GM21367 (cell line): ENCODE results near the gene ZNF324.
"Not testable (repeated sequence)": the region's sequence is repeated elsewhere in the genome, so short reads cannot be mapped to it uniquely, and the experiment has no call there.

ENCODE experiments used
- ATAC-seq: cut with Tn5 transposase; IDR thresholded peaks from one replicate; pipeline ENCODE4 v1.9.1; 2021; ENCODE audit not compliant: unreplicated experiment

ZNF324 gene

DNA sequence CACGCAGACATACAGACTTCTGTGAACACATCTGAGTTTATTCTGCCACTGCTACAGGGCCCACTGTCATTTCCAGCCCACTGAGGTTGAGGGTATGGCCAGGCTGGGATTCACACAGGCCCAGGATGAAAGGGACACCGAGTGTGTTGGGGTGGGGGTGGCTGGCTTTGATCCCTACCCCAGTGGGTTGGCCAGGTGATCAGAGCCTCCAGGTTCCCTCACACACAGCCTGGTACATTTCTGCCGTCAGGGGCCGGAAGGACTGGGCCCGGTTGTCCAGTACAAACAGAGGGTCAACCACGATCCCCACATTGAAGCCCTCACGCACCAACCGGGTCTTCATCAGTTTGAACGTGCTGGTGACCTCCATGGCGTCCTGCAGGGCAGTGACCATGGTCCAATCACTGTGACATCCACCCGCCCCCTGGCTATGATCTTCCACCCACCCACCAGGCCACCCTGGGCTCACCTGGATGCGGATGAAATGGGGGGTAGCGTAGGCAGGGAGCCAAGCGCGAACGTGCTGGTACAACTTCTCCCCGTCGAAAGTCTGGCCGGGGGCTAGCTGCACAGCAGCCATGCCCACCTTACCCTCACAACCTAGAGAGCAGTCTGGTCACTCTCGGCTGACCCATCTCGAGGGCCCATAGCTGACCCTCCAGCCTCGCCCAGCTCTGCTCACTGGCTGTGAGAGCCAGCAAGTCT lies 31.6 kb downstream of the ZNF324 start:
- no peak for ATAC-seq

DNA sequence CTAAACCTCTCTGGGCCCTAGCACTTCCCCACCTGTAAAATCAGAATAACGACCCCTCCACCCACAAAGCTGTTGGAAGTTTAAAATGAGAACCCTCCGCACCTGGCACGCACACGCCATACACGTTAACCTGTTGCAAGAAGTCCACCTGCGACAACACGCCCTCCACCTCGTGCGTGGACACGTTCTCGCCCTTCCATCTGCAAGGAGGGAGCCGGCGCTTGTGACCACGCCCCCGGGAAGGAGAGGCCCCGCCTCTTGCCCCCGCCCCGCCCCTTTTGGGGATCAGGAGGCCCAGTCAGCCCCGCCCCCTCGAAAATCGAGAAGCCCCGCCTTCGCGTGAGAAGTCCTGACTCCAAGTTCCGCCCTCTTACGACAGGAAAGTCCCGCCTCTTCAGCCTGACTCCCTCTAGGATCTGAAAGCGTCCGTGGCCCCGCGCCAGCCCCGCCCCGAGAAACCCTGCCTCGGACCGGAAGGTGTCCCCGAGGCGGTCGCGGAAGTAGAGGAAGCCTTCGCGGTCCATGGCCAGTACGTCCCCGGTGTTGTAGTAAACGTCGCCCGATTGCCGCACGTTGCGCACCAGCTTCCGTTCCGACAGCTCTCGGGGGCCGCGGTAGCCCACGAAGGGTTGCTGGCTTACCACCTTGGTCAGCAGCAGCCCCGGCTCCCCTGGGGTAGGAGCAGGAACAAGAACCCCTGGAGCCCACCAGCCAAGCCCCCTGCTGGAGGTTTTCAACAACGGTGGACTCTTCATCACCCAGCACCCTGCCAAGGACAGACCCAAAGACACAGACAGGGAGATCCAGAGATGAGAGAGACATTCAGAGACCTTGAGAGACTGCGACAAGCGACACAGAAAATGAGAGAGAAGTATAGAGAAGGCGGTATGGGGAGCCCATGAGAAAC lies 32.4 kb downstream of the ZNF324 start:
- peak; percentile 83 for ATAC-seq

DNA sequence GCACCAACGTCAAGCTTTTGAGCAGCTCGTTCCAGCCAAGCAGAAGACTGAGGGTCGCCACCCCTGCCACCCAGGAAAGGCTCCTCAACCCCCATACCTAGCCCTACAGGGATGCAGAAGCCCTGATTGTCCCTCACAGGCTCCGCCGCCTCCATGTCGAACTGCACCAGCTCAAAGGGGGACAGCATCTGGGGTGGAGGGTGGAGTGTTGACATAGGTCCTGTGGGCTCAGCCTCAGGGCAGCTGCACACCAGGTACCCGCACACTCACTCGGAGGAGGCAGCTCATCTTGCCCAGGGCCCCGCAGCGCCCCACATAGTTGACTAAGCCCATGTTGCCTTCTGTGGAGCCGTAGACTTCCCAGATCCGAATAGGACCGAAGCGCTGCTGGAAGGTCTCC lies 33.4 kb downstream of the ZNF324 start:
- ATAC-seq, result no peak

DNA sequence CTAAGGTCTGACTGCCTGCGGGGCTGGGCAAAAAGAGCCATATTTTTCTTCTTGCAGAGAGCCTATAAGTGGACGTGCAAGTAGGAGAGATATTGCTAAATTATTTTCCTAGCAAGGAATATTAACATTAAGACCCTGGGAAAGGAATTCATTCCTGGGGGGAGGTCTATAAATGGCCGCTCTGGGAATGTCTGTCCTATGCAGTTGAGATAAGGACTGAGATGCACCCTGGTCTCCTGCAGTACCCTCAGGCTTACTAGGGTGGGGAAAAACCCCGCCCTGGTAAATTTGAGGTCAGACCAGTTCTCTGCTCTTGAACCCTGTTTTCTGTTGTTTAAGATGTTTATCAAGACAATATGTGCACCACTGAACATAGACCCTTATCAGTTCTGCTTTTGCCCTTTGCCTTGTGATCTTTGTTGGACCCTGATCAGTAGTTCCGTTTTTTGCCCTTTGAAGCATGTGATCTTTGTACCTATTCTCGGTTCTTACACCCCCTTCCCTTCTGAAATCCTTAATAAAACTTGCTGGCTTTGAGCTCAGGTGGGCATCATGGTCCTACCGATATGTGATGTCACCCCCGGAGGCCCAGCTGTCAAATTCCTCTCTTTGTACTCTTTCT lies 40.8 kb downstream of the ZNF324 start:
- not testable (repeated sequence) for ATAC-seq

DNA sequence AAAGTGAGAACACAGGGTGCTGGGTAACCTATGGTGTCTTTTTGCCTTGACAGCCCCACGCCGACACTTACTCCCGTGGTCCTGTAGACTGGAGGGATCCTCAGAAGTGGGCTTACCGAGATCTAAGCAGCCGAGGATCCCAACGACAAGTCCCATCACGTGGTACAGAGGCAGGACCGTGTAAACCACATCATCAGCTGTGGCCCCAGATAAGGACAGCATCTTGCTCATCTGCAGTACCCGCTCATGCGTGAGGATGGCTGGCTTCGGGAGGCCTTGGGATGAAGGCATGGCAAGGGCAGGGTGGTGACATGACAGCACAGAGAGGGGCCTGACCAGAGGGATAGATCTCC lies 42.8 kb downstream of the ZNF324 start:
- no peak for ATAC-seq

DNA sequence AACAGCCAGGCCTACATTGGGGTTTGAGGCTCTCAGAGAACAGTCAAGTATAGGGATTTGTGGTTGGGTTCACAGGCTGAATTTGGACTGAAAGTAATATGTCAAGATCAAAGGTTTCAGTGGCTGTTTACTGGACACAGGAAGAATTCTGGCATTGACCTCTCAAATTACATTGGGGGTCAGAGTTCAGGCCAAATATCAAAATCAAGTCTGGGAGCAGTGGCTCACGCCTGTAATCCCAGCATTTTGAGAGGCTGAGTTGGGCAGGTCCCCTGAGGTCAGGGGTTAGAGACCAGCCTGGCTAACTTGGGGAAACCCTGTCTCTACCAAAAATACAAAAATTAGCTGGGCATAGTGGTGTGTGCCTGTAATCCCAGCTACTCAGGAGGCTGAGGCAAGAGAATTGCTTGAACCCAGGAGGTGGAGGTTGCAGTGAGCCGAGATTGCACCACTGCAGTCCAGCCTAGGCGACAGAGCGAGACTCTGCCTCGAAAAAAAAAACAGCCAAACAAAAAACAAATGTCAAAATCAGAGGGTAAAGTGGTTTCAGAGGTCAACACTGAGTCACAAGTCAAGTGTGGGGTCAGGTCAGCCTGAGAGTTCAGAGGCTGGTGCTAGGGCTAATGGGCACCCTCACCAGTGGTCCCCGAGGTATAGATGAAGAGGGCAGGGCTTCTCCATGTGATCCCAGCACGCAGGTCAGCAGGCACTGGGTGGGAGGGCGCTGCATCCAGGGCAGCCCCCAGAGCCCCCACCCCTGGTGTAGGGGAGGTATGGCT lies 43.4 kb downstream of the ZNF324 start:
- no peak for ATAC-seq

DNA sequence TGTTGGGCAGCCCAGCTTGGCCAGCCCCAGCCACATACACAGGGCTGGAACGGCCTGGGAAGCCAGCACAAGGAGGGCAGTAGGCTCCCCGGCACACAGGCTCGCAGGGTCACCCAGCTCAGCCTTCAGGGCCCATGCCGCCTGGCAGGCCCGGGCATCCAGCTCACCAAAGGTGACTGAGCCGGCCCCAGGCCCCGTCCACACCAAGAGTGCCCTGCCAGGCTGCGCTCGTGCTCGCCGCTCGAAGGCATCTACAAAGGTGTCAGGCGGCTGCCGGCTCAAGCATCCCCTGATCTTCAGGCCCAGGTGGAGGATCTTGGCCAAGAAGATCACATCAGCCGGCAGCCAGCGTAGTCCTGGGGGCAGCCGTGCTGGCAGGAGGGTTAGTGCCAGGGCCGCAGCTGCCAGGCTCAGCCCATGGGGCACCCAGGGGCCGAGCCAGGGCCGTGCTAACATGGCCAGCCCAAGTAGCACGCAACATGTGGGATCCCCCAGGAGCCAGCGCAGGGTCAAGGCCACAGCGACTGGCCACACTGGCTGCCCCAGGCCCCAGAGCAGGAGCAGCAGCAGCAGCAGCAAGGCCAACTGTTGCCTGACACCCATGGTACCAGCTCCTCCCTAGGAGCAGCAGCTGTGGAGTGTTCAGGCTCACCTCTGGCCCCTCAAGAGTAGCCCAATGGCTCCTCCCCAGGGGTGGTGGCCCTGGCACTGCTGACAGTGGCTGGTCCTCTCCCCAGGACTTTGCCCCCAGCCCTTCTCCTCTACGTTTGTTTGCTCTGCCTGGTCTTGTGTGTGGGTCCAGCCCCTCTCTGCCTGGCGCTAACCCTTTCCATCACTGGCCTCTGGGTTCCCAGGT lies 44.7 kb downstream of the ZNF324 start, which contains the start of gene SLC27A5:
Gene SLC27A5, minus strand, starts transcription at position 640 of the 856 bp plus-strand sequence. Its CDS starts 37 bp downstream, at position 603.
- ATAC-seq, result no peak

DNA sequence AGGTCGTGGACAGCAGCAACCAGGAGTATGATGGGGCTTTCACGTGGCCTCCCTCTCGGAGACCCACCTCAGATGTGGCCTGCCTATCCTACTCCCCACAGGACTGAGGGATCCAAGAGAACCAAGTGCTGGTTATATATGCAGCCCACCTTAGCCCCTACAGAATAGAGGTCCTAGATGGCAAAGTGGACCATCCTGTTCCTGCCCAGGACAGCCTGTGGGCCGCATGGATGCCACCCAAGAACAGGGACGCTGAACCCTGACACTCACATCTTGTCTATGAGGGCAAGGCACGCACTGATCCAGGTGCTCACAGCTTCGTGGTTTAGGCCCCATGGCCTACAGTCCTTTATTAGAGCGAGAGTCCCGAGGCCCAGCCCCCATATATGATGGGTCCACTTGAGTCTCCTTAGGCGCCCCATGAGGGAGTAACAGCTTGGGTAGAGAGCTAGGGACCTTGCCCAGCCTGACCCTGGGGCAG lies 46.4 kb downstream of the ZNF324 start:
- no peak for ATAC-seq

DNA sequence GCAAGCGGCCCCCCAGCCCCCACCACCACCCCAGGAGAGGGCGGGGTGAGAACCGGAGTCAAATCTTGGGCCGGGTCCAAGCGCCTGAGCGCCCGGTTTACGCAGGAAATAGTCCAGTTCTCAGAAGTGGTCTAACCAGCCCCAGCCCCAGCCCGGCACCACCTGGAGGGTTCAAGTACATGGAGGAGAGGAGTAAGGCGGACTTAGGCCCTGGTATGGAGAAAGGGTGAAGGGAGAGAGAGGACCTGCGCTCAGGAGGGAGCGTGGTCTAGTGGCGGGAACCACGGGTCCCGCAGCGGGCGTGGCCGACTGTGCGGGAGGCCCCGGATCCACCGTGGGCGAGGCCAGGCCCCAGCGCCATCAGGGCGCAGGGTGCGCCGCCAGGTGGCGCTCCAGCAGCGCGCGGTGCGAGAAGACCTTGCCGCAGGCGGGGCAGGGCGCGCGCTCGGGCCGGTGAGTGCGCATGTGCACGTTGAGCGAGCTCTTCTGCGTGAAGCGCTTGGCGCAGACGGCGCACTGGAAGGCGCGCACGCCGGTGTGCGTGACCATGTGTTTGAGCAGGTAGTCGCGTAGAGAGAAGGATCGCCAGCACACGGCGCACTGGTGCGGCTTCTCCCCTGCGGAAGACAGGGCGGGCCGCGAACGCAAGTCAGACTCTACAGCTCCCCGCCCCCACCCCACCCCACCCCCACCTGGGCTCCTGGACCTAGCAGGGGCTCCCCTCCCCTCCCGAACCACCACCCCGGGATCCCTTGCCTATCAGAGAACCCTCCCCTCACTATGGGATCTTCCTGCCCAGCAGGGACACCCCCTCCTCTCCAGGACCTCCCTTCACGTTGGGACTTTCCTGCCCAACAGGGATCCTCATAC lies 47.0 kb downstream of the ZNF324 start:
- ATAC-seq, result peak; percentile 40

DNA sequence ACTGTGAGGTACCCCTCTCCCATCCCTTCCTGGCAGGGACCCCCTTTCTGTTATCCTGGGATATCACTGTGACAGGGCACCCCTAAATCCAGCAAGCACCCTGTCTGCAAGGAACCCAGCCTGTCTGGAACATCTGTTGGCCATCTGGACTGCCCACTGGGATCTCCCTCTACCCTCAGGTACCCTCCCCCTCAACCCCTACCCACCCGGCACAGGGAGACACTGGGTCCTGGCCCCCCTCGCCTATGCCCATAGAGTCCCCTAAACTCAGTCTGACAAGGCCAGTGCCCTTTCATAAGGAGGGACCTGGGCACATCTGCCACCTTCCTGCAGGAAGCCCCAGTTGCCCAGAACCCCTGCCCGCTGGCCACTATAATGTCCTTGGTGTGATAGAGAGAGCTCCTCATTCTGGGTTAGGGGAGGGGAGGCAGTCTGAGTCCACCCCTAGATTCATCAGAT lies 47.7 kb downstream of the ZNF324 start:
- no peak for ATAC-seq

DNA sequence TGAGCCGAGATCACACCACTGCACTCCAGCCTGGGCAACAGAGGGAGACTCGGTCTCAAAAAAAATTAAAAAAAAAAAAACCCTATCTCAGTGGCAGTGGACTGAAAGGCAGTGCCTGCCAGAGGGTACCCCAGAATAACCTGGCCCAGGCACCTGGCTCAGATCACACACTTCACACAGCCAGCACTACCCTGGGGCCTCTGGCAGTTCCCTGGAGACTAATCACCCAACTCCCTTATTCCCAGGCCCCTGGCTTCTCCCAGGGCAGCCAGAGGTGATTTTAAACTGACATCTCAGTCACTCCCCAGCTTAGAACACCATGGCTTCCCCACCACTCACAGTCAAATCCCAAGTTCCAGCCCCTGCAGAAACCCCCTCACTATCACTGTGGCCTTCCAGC lies 48.4 kb downstream of the ZNF324 start:
- no peak for ATAC-seq

DNA sequence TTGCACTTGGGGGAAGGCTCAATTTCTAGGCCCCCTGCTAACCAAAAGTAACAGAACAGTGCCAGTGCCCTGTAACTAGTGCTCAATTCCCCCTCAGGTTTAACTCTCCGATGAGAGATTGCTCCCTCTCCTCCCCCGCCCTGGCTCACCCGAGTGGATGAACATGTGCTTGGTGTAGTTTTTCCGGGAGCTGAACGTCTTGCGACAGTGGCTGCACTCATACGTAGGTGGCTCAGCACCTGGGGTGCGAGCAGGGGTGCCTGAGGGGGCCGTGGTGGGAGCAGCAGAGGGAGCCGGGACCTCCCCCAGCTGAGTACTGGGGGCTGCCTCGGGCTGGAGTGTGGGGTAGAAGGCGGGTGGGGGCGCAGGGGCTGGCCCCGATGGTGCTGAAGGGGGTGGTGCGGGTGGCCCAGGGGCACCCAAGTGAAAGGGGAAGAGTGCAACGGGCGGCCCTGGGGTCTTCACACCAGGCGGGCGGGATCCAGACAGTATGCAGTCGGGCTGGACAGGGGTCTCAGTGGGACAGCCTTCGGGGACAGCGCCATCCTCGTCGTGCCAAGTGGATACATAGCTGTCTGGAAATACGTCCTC lies 49.5 kb downstream of the ZNF324 start:
- no peak for ATAC-seq

DNA sequence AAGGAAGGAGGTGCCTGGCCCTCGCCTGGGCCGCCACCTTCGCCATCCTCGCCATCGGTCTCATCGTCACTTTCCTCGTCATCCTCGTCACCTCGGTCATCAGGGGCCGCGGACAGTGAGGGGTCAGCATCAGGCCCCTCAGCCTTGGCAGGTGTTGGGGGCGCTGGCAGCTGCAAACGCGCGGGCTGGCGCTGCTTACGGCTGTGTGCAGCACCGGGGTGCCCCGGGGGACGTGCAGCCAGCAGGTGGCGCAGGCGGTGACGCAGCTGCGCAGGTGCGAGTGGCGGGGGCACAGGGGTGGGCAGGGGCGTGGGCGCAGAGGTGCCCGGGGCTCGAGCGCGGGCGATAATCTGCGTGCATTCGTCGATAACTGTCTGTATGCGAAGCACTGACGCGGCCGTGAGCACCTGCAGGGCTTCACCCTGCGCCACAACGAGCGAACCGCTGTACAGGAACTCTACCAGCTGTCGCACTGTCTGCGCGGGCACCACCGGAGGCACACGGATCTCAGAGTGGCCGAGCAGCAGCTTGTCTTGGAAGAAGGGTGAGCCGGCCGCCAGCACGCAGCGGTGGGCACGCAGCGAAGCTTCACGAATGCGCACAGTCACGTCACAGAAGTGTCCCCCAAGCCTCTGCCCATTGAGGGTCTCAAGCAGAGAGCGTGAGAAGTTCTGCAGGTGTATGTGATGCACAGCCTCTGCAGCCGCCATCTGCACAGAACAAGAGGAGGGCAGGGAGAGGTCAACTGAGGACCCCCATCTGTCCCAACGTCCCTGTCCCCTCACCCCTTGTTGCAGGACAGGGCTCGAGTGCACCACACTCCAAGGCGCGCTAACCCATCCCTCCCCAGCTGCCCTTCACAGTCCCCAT lies 50.3 kb downstream of the ZNF324 start:
- ATAC-seq, result no peak

DNA sequence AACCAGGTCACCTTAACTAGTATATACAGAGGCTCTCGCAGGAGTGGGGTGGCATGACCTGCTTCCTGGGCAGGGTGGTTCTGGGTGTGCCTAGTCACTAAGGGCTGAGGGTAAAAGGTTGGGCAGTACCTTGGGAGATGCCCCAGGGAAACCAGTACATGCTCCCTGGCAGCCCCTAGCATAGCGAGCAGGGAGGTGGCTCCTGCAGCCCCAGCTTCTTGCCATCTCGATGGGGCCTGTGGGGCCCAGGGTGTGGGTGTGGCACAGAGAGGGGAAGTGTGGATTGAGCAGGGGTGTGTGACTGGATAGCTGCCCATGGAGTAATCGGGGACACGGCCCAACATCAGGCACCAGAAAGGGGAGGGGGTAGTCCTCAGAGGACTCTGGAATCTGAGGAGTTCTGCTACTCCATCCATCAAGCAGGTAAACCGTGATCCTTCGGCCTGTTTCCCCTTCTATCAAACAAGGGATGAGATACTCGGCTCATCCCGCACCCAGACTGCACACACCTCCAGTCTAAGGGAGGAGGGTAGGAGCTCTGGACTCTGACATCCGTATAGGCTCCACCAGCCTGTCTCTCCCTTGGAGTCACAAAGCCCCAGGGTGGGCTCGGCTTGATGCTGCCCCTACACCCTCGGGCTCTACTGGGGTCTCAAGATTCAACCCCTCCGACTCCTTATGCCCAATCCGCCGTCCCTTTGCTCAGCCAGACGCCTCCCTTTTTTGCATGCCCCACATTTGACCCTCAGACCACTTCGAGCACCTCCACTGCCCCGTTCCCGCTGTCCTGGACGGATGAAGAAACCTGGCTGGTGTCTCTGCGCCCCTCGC lies 51.6 kb downstream of the ZNF324 start:
- no peak for ATAC-seq

DNA sequence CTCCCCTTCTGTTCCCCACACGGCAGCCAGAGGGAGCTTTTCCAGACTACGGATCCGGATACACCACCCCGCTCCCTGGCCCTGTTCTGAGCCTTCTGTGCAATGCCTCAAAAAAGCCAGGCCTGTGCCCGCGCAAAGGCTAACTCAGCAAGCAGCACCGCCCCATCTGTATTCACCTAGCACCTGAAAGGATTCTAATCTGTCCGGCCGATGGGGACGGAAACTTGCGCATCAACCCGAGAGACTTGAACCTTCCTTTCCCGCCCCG lies 52.1 kb downstream of the ZNF324 start:
- ATAC-seq, result no peak

DNA sequence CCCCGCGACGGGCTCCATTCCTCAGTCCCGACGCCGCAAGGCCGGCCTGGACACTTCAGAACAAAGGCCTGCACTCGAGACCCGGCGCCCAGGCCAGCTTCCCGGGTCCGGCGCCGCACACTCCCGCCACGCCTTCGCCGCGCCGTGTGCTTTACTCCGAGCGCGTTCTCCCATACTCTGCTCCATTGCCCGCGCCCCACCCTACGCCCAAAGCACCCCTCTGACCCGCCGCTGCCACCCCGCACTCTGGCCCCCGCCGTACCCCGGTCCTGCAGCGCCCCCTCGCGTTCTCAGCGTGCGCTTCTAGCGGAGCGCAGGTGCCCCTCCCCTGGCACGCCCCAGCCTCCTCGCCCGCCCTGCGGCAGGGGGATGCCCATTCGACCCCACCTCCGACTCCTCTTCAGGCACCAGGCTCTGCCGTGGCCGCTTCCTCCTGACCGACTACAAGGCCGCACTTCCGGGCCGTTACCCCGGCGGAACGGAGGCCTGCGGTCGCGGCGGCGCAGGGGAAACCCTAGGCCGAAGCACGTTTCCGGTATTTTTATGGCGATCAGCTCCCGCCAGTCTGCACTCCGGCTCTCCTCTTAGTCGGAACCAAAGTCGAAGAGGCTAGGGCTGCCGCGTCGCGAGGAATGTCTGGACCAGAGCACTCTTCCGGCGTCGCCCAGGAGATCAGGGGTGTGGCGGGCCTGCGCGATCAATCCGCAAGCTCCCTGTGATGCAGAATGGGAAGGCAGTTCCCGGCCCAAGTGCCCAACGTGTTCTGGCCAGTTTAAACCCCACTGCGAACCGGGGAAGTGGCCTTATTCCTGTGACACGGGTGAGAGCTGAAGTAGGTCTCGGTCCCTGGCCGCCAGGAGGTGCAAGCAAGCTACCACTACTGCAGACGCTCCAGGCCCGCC lies 52.7 kb downstream of the ZNF324 start, which contains the start of gene ZBTB45:
Gene ZBTB45, minus strand, starts transcription at position 456 of the 902 bp plus-strand sequence. CDS start 2,137 bp downstream, outside the sequence.
- ATAC-seq, result peak; percentile 67
